Erythroblast (primary cell): ENCODE results near the gene RHOBTB1.

Source experiments
- GATA1 ChIP-seq: IDR thresholded peaks from 2 replicates; pipeline ENCODE4 v1.6.1; 2011; ENCODE audit warnings: low read depth, mild to moderate bottlenecking, control low read depth, low read length, moderate library complexity
- POLR2A ChIP-seq: IDR thresholded peaks from 2 replicates; pipeline ENCODE4 v1.6.1; 2011; ENCODE audit warnings: mild to moderate bottlenecking, low read length

DNA sequence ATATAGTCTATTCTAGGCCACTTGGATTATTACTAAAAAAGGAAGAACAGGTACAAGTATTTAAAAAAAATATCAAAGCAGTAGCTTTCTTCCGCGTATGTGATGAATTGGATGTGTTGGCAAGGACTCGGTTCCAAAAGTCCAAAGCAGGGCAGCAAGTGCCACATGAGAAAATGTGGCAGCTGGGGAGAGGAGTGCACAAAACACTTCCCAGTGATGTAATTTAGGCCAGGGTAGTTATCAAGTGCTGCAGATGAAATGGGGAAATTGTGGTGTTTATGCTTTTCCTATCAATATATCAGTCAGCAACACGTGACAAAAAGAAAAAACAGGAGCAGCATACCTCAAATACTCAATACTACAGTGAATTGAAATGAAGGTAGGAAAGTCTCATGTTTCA, 7.0 kb downstream of the RHOBTB1 start:
- TF ChIP-seq POLR2A (no peak), GATA1 (no peak)
